HEK293 (cell line): ENCODE results near the gene ARFGAP1.

Source experiments
- CTCF ChIA-PET: fragments of 350-600 bp; formaldehyde crosslinking; extraction: SDS; loops from one replicate; lab custom pipeline; 2021; ENCODE audit warnings: antibody characterized with exemption; lab: Yijun Ruan, JAX
- POLR2A ChIA-PET: fragments of 300-600 bp; formaldehyde crosslinking; extraction: SDS; loops from one replicate; lab custom pipeline; 2020; ENCODE audit warnings: antibody characterized with exemption, inconsistent platforms; lab: Yijun Ruan, JAX
- H3K27ac ChIP-seq: fragments of 200-500 bp; sonication (Bioruptor generic); 2 replicates; pipeline ENCODE4 v1.5.1; 2014; ENCODE audit warnings: low read depth, low read length, control low read depth, inconsistent platforms; ENCODE audit errors: extremely low read depth
- H3K36me3 ChIP-seq, 2 experiments: fragments of 200-500 bp in 1 of 2; sonication (Bioruptor generic) in 1 of 2; 1 replicate in 1 of 2; 2 replicates in 1 of 2; pipeline ENCODE4 v1.5.1; 2014 to 2017; ENCODE audit warnings: inconsistent platforms in 2 of 2, low read length in 2 of 2; ENCODE audit not compliant: control insufficient read depth in 2 of 2, insufficient read depth in 1 of 2
- H3K4me1 ChIP-seq: fragments of 200-500 bp; sonication (Bioruptor generic); 2 replicates; pipeline ENCODE4 v1.5.1; 2014; ENCODE audit warnings: mild to moderate bottlenecking, low read length, inconsistent platforms; ENCODE audit not compliant: control insufficient read depth, insufficient read depth
- H3K4me3 ChIP-seq: 2 replicates; pipeline ENCODE4 v1.5.1; 2011; ENCODE audit warnings: low read depth, mild to moderate bottlenecking, control low read depth, low read length, moderate library complexity
- H3K9me3 ChIP-seq: fragments of 200-500 bp; sonication (Bioruptor generic); 2 replicates; pipeline ENCODE4 v1.5.1; 2014; ENCODE audit warnings: low read depth, low read length, inconsistent platforms; ENCODE audit not compliant: control insufficient read depth, insufficient read depth
- FEZF1 ChIP-seq: fragments of 450-650 bp; formaldehyde crosslinking; IDR thresholded peaks from 2 replicates; pipeline ENCODE4 v1.5.1; 2016; ENCODE audit warnings: missing biosample characterization, missing genetic modification characterization
- ZBTB1 ChIP-seq: fragments of 450-650 bp; formaldehyde crosslinking; IDR thresholded peaks from 2 replicates; pipeline ENCODE4 v1.5.1; 2016; ENCODE audit warnings: missing biosample characterization, missing genetic modification characterization
- ZIC2 ChIP-seq: fragments of 450-650 bp; formaldehyde crosslinking; IDR thresholded peaks from 2 replicates; pipeline ENCODE4 v1.5.1; 2016; ENCODE audit warnings: missing biosample characterization, missing genetic modification characterization
- ZNF121 ChIP-seq: fragments of 450-650 bp; formaldehyde crosslinking; IDR thresholded peaks from 2 replicates; pipeline ENCODE4 v1.5.1; 2016; ENCODE audit warnings: missing biosample characterization, missing genetic modification characterization
- ZNF16 ChIP-seq: fragments of 450-650 bp; formaldehyde crosslinking; IDR thresholded peaks from 2 replicates; pipeline ENCODE4 v1.5.1; 2016; ENCODE audit warnings: low read depth, missing biosample characterization, missing genetic modification characterization
- ZNF184 ChIP-seq: fragments of 450-650 bp; IDR thresholded peaks from 2 replicates; pipeline ENCODE4 v1.5.1; 2018; ENCODE audit warnings: missing biosample characterization, mild to moderate bottlenecking, missing genetic modification characterization
- ZNF274 ChIP-seq, 2 experiments: fragments of 200-500 bp in 1 of 2; fragments of 450-650 bp in 1 of 2; sonication (Bioruptor generic) in 1 of 2; formaldehyde crosslinking in 1 of 2; IDR thresholded peaks; 2 replicates each; pipeline versions ENCODE4 v1.5.1 to v1.6.1; 2014 to 2016; ENCODE audit warnings: borderline replicate concordance in 1 of 2, inconsistent platforms in 1 of 2, low read length in 1 of 2, missing biosample characterization in 1 of 2, missing genetic modification characterization in 1 of 2
- ZNF311 ChIP-seq: fragments of 450-650 bp; formaldehyde crosslinking; IDR thresholded peaks from 2 replicates; pipeline ENCODE4 v1.5.1; 2017; ENCODE audit warnings: missing biosample characterization, missing genetic modification characterization, borderline replicate concordance
- ZNF501 ChIP-seq: fragments of 450-650 bp; formaldehyde crosslinking; IDR thresholded peaks from 2 replicates; pipeline ENCODE4 v1.5.1; 2016; ENCODE audit warnings: missing biosample characterization, missing genetic modification characterization
- ZNF610 ChIP-seq: fragments of 450-650 bp; formaldehyde crosslinking; IDR thresholded peaks from 2 replicates; pipeline ENCODE4 v1.5.1; 2016; ENCODE audit warnings: missing biosample characterization, missing genetic modification characterization, borderline replicate concordance
- TF ChIP-seq, protein P1 (sequence below): fragments of 450-650 bp; formaldehyde crosslinking; IDR thresholded peaks from 2 replicates; pipeline ENCODE4; 2016; ENCODE audit warnings: missing biosample characterization, missing genetic modification characterization
- TF ChIP-seq, protein P2 (sequence below): fragments of 450-650 bp; formaldehyde crosslinking; IDR thresholded peaks from 2 replicates; pipeline ENCODE4 v1.5.1; 2016; ENCODE audit warnings: missing biosample characterization, missing genetic modification characterization
- TF ChIP-seq, protein P3 (sequence below): fragments of 450-650 bp; formaldehyde crosslinking; IDR thresholded peaks from 2 replicates; pipeline ENCODE4 v1.5.1; 2016; ENCODE audit warnings: missing biosample characterization, missing genetic modification characterization
- TF ChIP-seq, protein P4 (sequence below): fragments of 450-650 bp; formaldehyde crosslinking; IDR thresholded peaks from 2 replicates; pipeline ENCODE4 v1.5.1; 2016; ENCODE audit warnings: missing biosample characterization, missing genetic modification characterization
- TF ChIP-seq, protein P5 (sequence below): fragments of 450-650 bp; formaldehyde crosslinking; IDR thresholded peaks from 2 replicates; pipeline ENCODE4 v1.5.1; 2016; ENCODE audit warnings: missing biosample characterization, missing genetic modification characterization, borderline replicate concordance

Gene ARFGAP1

DNA sequence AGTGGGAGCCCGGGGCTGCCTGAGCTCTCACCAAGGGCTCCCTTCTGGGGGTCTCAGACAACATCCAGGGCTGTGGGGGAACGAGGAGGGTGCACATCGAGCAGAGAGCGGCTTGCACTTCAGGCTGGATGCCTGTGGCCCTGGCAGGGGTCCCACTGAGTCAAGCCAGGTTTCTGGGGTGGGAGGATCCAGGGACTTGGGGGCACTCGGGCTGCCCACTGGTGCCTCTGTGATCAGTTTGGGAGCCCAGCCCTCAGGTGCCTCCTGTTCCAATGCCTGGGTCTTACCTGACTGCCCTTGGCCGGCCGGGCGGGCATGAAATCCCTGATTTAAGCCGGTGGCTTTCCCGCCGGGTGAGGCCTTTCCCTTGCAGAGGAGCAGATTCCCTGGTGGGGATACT, 20.8 kb downstream of the ARFGAP1 start:
- CTCF ChIA-PET: interaction anchor here (2.1 to 7.4 kb wide), 2 partner anchors 17 to 69 kb away, joined by 8 to 85 read pairs; no protein-coding TSS in a partner anchor
- Histone ChIP-seq H3K4me1 (no peaks in the 10 kb centered on the region), H3K4me3 (no peak overlapping the region), H3K36me3 (peaks cover 0 to 12% of the 10 kb centered on the region in 2 experiments; a peak in 1 of 3 replicates), H3K27ac (no peak overlapping the region), H3K9me3 (no peaks in the 10 kb centered on the region)
- TF ChIP-seq ZNF16 (tag by site-specific recombination) (no peak), ZIC2 (no peak), ZNF501 (no peak), ZNF184 (tag by site-specific recombination) (no peak), ZNF274 (IDR thresholded peaks at IDR 0.05; ENCODE audit: low read length) (no peak), ZNF274 (tag by site-specific recombination; IDR thresholded peaks at IDR 0.05; ENCODE audit: borderline replicate concordance) (no peak), ZNF121 (no peak), ZNF610 (tag by site-specific recombination) (no peak), ZNF311 (tag by site-specific recombination) (no peak), ZBTB1 (tag by site-specific recombination) (no peak), FEZF1 (tag by site-specific recombination) (no peak)
- TF ChIP-seq, protein P1, sequence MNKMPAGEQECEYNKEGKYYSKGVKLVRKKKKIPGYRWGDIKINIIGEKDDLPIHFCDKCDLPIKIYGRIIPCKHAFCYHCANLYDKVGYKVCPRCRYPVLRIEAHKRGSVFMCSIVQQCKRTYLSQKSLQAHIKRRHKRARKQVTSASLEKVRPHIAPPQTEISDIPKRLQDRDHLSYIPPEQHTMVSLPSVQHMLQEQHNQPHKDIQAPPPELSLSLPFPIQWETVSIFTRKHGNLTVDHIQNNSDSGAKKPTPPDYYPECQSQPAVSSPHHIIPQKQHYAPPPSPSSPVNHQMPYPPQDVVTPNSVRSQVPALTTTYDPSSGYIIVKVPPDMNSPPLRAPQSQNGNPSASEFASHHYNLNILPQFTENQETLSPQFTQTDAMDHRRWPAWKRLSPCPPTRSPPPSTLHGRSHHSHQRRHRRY (tag by site-specific recombination): no peak
- TF ChIP-seq, protein P2, sequence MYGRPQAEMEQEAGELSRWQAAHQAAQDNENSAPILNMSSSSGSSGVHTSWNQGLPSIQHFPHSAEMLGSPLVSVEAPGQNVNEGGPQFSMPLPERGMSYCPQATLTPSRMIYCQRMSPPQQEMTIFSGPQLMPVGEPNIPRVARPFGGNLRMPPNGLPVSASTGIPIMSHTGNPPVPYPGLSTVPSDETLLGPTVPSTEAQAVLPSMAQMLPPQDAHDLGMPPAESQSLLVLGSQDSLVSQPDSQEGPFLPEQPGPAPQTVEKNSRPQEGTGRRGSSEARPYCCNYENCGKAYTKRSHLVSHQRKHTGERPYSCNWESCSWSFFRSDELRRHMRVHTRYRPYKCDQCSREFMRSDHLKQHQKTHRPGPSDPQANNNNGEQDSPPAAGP (tag by site-specific recombination): no peak
- TF ChIP-seq, protein P3, sequence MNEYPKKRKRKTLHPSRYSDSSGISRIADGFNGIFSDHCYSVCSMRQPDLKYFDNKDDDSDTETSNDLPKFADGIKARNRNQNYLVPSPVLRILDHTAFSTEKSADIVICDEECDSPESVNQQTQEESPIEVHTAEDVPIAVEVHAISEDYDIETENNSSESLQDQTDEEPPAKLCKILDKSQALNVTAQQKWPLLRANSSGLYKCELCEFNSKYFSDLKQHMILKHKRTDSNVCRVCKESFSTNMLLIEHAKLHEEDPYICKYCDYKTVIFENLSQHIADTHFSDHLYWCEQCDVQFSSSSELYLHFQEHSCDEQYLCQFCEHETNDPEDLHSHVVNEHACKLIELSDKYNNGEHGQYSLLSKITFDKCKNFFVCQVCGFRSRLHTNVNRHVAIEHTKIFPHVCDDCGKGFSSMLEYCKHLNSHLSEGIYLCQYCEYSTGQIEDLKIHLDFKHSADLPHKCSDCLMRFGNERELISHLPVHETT: no peak
- TF ChIP-seq, protein P4, sequence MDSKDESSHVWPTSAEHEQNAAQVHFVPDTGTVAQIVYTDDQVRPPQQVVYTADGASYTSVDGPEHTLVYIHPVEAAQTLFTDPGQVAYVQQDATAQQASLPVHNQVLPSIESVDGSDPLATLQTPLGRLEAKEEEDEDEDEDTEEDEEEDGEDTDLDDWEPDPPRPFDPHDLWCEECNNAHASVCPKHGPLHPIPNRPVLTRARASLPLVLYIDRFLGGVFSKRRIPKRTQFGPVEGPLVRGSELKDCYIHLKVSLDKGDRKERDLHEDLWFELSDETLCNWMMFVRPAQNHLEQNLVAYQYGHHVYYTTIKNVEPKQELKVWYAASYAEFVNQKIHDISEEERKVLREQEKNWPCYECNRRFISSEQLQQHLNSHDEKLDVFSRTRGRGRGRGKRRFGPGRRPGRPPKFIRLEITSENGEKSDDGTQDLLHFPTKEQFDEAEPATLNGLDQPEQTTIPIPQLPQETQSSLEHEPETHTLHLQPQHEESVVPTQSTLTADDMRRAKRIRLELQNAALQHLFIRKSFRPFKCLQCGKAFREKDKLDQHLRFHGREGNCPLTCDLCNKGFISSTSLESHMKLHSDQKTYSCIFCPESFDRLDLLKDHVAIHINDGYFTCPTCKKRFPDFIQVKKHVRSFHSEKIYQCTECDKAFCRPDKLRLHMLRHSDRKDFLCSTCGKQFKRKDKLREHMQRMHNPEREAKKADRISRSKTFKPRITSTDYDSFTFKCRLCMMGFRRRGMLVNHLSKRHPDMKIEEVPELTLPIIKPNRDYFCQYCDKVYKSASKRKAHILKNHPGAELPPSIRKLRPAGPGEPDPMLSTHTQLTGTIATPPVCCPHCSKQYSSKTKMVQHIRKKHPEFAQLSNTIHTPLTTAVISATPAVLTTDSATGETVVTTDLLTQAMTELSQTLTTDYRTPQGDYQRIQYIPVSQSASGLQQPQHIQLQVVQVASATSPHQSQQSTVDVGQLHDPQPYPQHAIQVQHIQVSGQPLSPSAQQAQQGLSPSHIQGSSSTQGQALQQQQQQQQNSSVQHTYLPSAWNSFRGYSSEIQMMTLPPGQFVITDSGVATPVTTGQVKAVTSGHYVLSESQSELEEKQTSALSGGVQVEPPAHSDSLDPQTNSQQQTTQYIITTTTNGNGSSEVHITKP: no peak
- TF ChIP-seq, protein P5, sequence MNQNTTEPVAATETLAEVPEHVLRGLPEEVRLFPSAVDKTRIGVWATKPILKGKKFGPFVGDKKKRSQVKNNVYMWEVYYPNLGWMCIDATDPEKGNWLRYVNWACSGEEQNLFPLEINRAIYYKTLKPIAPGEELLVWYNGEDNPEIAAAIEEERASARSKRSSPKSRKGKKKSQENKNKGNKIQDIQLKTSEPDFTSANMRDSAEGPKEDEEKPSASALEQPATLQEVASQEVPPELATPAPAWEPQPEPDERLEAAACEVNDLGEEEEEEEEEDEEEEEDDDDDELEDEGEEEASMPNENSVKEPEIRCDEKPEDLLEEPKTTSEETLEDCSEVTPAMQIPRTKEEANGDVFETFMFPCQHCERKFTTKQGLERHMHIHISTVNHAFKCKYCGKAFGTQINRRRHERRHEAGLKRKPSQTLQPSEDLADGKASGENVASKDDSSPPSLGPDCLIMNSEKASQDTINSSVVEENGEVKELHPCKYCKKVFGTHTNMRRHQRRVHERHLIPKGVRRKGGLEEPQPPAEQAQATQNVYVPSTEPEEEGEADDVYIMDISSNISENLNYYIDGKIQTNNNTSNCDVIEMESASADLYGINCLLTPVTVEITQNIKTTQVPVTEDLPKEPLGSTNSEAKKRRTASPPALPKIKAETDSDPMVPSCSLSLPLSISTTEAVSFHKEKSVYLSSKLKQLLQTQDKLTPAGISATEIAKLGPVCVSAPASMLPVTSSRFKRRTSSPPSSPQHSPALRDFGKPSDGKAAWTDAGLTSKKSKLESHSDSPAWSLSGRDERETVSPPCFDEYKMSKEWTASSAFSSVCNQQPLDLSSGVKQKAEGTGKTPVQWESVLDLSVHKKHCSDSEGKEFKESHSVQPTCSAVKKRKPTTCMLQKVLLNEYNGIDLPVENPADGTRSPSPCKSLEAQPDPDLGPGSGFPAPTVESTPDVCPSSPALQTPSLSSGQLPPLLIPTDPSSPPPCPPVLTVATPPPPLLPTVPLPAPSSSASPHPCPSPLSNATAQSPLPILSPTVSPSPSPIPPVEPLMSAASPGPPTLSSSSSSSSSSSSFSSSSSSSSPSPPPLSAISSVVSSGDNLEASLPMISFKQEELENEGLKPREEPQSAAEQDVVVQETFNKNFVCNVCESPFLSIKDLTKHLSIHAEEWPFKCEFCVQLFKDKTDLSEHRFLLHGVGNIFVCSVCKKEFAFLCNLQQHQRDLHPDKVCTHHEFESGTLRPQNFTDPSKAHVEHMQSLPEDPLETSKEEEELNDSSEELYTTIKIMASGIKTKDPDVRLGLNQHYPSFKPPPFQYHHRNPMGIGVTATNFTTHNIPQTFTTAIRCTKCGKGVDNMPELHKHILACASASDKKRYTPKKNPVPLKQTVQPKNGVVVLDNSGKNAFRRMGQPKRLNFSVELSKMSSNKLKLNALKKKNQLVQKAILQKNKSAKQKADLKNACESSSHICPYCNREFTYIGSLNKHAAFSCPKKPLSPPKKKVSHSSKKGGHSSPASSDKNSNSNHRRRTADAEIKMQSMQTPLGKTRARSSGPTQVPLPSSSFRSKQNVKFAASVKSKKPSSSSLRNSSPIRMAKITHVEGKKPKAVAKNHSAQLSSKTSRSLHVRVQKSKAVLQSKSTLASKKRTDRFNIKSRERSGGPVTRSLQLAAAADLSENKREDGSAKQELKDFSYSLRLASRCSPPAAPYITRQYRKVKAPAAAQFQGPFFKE (tag by site-specific recombination): no peak
- POLR2A ChIA-PET: interaction anchor here (0.6 kb wide), 1 partner anchor 232 kb away, joined by 4 read pairs; no protein-coding TSS in a partner anchor
